Stimulated activated CD8-positive, alpha-beta memory T cell treated with anti-CD3 and anti-CD28 coated beads, Interleukin-2, amount 100 ng/mL, for 48 hours (primary cell): ENCODE data around the gene PDE9A.

Experiments used
- DNase-seq, 2 donors: peaks; one replicate each; pipeline ENCODE4 v3.0.0-alpha.2; 2020; ENCODE audit warnings: low read depth in 2 of 2

The PDE9A gene

DNA sequence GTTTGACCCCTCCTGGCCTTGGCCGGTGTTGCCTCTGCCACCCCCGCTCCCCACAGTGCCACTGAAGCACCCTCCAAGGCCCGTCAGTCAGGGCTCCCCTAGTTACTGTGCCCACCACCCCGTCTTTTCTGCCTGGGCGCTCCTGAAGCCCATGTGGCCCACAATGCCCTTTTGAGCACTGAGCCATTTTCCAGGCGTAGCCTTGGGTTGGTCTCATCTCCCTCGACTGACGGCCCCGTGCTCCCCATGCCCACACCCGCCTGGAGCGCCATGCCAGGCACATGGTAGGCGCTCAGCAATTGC lies 118.0 kb downstream of the PDE9A start:
- no peak for DNase-seq

DNA sequence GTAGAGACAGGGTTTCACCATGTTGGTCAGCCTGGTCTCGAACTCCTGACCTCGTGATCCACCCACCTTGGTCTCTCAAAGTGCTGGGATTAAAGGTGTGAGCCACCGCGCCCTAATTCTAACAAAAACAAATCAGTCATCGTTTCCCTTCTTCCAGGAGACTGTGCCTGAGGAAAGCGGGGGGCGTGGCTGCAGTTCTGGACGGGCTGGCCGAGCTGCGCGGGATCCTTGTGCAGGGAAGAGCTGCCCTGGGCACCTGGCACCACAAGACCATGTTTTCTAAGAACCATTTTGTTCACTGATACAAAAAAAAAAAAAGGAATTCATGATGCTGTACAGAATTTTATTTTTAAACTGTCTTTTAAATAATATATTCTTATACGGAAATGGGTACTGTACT lies 121.7 kb downstream of the PDE9A start:
- no peak for DNase-seq

DNA sequence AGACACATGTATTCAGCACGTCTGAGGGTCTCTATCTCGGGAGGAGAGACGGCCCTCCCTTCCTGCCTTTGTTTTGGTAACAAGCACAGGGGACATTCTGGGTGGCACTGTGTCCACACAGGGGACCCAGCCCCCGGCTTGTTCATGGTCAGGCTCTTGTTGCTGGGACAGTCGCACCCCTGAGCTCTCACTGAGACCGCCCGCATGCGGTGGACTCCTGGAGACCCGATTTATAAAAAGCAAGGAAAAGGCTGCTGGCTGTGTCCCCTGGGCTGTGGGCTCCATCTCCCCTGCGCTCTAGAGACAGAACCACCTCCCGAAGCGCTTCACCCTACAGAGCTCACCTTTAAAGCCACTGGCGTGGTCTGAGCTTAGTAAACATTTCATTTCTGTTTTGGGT lies 122.5 kb downstream of the PDE9A start:
- no peak for DNase-seq

DNA sequence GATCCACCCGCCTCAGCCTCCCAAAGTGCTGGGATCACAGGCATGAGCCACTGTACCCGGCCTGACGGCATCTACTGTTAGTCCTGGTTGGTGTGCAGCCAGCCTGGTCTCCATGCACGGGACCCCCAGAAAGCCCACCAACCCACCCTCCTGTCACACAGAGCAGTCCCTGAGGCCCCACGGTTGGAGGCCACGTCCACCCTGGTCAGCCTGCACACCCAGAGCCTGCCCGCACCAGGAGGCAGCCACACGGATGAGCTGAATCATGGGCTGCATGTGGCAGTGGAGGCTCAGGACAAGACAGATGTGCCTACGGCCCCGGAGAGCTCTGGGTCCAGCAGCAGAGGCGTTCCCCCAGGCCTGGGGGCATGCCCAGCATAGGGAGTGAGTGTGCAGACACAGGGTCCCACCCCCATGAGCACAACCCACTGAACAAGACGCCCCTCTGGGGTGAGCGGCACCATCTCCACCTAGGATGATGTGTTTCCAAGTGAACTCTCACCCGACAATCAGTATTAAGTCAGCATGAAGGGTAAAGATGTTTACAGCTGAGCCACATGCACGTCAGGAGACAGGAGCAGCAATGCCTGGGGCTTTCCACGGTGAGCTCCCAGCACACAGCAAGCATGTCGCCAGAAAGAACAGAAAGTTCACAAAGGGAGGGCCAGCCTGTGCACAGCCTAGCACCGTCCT lies 123.8 kb downstream of the PDE9A start:
- no peak for DNase-seq

DNA sequence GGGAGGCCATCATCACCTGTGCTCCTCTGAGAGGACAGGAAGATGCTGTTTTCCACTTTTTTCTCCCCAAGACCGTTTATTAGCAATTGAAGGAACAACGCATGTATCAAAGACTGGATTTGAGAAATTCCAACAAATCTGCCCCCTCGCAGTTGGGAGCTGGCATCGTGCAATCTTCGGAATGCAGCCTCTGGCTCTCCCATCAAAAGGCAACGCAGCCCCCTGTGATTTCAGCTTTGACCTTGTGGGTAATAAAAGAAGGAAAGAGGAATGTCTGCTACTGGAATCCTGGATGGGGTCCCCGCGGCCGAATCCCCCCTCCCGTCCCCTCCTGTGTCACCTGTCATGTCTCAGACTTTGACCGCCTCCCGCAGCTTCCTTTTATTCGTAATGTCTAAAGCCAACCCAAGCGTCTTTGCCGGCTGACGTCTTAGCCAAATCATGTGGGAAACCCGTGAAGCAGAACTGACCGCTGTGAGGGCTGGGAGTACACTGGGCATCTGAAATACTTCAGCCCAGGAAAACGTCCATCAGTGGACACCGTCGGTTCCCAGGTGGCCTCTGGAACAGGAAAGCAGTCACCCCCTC lies 124.4 kb downstream of the PDE9A start:
- no peak for DNase-seq

DNA sequence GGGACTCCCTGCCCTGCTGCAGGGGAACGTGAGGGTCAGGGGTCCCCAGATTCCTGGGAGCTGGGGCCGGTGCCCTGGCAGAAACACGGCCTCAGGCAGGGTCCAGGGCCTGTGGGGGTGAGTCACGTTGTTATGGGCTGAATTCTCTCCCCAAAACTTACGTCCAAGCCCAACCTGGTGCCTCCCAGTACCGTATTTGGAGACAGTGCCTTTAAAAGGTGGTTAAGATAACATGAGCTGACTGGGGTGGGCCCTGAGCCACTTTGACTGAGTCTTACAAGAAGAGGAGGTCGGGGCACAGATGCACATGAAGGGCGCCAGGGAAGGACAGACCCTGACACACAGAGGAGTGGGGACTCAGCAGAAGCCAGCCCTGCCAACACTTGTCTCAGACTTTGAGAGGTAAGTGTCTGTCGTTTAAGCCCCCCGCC lies 126.0 kb downstream of the PDE9A start:
- DNase-seq, result no peak

DNA sequence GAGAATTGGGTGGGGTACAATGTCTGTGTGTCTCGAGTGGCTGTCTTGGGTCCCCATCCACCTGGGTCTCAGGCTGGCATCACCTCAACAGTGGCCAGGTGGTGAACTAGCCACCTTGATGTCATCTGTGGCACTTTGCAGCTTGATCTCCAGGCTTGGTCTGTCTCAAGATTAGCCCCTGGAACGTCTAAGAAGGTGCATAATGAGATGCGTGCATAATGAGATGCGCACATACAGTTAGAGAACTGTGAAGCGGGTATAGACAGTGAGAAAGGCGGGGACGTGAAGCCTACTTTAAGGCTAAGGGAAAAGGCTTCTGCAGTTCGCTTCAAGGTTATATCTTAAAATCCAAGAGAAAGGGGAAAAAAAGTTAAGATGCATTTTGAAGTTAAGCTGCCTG lies 127.2 kb downstream of the PDE9A start:
- no peak for DNase-seq

DNA sequence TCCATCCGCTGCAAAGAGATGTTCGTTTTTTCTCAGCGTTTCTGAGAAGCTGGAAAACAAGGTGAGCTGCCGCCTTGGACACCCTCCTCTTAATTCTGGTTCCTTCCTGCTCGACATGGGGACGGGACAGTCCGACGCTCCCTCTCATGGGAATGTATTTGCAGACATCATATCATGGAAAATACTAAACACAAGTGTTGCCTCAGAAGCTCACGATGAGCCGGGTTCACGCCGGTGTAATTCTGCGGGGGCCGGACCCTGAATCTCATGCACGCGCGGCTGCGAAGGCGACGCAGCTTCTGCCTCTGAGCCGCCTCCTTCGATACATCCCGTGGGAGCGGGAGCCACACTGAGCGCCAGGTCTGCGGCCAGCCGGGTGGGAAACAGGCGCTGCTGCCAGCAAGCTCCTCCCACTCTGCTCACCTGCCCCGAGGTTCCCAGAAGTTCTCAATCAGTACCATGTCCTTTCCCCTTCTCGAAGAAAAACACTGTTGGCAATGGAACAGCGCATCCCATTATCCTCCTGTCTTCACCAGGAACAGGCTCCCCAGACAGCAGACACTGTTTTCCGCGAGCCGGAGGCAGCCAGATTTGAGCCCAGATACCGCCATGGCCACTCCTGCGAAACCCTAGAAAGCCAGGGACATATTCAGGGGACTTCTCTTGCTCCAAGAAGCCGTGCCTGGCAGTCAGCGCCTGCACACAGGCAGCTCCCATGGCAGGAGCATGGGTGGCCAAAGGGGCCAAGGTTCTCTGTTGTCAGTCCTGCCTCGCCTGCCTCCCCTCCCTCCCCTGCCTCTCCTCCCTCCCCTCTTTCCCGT lies 127.9 kb downstream of the PDE9A start:
- no peak for DNase-seq

DNA sequence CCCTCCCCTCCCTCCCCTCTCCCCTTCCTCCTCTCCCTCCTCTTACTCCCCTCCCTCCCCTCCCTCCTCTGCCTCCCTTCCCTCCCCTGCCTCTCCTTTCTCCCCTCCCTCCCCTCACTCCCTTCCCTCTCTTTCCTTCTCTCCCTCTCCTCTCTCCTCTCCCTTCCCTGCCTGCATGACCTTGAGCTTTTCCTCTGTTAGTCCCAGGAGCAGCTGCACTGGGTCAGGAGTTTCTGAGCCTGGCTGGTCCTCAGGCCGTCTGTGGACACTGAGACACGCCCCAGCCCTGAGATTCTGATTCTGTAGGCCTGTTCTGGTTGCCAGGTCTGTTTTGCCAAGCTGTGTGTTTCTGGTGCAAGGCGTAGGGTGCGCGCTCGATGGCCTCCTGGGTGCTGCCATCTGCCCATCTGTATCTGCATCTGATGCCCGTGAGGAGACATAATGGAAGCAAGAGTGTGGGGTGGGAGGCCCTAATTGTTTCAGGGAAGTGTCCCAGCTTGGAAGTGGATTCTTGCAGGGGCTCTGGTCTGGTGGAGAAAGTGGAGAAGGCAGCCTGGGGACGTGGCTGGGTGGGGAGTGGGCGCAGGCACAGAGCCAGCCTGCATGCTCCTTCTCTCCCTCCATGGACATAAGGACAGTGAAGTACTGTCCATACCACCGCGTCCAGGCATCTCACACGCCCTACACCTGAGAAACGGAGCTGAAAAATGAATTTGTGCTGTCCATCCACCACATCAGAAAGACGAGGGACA lies 128.7 kb downstream of the PDE9A start:
- no peak for DNase-seq

DNA sequence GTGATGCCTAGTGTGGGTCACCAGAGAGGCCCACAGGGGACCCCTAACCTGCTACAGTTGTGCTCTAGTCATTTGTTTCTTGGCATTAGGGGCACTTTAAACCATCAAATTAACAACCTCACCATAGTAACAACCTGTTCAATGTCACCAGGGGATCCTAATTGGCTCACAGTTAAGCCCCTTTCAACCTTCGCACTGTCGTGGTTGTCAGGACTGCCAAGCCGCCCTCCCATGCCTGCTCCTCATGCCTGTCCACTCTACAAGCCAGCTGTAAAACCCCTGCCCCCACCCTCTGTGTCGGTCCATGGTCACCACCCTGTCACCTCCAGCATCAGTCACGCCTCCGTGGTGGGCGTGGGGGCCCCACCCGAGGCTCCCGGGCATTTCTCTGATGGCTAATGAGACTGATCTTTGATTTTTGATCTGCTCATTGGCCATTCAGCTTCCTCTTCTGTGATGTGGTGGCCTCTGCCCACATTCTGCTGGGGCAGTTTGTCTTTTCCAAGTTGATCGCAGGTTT lies 129.4 kb downstream of the PDE9A start:
- no peak for DNase-seq

DNA sequence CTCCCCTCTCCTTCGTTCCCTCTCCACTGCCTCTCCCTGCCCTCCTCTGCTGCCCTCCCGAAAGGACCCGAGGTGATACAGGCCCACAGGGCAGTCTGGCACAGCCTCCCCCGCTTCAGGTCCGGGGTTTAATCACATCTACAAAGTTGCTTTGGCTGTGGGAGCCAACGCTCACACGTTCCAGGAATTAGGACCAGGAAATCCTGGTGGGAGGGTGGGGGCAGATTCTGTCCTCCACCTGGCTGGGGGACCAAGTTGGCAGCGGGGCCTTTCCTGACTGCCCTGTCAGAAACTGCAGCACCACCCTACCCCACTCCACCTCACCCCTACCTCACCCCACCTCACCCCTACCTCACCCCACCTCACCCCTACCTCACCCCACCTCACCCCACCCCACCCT lies 130.9 kb downstream of the PDE9A start:
- no peak for DNase-seq

DNA sequence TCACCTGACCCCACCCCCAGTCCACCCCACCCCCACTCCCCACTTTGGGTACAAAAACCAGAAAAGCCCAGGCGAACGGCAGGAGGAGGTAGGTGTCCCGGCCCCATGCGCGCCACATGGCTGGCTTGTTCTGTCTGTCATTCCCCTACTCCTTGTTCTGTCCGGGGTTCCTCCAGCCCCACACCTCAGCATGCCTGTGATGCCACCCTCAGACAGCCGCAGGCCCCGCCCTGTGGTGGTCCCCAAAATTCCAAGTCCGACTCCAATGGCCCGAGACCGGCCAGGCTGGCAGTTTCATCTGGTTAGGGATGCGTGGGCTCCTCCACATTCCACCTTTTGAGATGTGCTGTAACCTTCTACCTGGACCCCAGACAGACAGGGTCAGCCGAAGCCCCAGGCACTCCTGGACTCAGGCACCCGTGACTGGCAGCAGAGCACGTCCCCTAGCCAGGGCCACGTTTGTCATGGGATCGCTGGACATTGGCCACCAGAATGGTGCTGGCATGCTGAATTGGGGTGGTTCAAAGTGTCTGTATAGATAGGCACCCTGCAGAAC lies 131.6 kb downstream of the PDE9A start:
- no peak for DNase-seq

DNA sequence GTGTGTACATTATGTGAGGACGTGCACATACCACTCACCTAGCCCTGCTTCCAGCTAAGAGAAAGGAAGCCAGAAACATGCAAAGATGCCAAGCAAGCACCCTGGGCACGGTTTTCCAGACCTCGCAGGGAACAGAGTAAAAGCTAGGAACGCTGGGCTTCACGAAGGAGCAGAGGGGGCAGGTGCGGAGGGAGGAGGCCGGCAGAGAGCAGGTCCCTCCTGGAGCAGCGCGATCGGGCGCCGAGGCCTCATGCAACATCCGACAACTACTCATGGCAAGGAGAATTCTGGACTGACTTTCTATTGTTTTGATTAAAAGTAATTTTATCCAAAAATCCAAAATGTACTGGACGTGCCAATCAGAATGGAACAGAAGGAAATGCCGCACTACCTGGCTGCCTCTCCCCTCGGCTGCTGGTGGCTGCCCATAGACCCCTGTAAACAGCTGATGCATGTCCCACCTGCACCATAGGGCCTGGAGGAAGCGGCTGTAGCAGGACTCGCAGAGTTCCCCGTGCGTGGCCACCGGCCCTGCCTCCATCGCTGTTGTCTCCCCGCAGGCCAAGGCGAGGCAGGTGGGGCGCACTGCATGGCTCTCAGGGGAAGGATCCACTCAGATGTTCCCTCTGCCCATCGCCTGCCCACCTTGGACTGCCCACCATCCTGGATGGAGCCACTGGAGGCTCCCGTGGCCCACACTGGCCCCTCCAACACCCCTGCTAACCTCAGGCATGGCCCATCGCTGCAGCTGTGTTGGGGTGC lies 132.4 kb downstream of the PDE9A start:
- DNase-seq, result no peak

DNA sequence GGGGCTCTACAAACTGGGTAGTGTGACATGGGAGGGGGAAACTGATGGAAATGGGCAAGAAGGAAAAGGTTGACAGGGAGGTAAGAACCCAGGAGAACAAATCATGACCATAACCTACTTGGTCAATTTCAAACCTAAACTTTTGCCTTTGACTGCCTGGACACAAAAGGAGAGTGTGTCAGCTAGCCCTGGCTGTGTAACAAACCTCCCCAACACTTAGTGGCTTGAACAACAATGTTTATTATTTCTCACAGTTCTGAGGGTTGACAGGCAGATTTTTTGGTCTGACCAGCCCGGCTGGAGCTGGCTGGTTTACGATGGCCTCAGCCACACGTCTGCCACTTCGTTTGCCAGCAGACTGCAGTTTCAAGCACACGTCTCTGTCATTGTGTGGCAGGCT lies 133.5 kb downstream of the PDE9A start:
- DNase-seq, result no peak

DNA sequence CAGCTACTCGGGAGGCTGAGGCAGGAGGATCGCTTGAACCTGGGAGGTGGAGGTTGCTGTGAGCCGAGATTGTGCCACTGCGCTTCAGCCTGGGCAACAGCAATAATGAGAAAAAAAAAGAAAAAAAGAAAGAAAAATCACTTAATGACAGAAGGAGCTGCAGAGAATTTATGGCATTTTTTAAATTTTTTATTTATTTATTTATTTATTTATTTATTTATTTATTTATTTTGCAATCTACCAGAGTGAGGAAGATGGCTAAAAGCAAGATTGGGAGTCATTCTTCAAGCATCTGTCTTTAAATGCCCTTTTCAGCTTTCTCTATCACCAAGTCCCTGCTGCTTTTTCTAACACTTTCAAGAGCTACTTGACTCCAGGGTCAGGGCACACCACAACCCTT lies 134.2 kb downstream of the PDE9A start:
- DNase-seq, result no peak

DNA sequence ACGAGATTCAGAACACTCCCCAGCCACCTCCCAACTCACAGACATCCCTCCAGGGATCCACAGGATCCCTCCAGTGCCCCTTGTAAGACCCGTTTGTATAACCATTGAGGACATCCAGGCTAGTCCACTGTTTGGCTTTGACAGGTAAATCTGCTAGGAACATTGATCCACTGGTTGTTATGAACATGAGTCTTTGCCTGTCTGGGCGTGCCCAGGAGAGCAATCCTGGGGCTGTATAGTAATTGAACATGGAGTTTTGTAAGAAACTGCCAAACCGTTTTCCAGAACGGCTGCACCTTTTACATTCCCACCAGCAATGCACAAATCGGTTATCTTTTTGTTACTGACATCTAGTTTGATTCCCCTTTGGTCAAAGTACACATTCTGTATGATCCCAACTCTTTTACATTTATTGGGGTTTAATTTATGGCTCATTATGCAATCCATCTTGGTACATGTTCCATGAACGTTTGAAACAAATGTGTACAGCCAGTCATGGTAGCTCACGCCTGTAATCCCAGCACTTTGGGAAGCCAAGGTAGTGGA lies 137.2 kb downstream of the PDE9A start:
- DNase-seq, result no peak

DNA sequence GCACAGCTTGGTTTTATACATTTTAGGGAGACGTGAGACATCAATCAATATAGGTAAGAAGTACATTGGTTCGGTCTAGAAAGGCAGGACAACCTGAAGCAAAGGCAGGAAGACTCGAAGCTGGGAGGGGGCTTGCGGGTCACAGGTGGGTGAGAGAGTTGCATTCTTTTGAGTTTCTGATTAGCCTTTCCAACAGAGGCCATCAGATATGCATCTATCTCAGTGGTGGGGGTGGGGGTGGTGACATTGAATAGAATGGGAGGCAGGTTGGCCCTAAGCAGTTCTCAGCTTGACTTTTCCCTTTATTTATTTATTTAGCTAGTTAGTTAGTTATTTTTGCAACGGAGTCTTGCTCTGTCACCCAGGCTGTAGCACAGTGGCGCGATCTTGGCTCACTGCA lies 140.4 kb downstream of the PDE9A start:
- DNase-seq, result no peak

DNA sequence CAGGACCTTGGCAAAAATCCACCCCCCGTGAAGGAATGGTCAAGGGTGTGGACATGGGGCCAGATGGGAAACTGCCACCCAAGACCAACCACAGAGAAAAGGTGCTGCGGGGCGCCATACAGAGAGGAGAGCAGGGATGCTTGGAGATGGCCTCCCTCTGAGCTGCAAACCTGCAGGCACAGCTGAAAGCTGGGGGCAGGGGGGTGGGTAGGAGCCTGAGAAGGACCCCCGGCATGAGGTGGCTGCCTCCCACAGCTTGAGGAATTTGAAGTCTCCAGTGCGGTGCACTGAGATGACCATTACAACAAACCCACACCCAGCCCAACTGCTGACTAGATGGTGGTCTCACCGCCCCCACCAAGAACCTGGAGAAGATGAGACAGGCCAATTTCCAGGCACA lies 141.1 kb downstream of the PDE9A start:
- no peak for DNase-seq

DNA sequence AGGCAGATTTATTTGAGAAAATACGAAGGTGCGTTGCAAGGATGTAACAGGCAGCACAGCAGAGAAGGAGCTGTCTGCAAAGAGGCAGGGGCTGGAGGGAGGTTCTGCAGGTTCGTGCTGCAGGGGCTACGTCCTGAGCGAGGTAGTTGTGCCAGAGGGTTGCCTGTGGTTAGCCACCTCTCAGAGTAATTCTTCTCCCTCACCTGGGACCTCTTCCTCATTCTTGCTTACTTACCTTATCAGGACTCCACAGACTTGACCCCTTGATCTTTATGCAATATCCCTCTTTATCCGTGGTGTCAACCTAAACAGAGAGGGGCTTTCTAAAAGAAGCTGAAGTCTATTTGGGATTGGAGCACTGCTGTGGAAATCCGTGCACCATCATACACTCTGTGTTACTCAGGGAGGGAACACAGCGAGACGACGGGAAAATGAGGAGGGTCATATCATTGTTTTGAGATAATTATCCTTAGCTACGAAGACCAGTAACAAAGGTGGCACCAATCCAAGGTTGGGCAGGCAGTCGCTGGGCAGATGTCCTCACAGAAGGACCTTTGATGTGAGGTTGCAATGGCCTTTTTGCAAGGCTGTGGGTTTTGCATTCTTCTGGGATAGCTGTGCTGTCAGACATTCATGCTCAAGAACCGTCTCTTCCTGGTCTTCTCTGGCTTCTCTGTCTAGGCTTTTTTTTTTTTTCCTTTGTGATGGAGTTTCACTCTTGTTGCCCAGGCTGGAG lies 143.1 kb downstream of the PDE9A start:
- no peak for DNase-seq

DNA sequence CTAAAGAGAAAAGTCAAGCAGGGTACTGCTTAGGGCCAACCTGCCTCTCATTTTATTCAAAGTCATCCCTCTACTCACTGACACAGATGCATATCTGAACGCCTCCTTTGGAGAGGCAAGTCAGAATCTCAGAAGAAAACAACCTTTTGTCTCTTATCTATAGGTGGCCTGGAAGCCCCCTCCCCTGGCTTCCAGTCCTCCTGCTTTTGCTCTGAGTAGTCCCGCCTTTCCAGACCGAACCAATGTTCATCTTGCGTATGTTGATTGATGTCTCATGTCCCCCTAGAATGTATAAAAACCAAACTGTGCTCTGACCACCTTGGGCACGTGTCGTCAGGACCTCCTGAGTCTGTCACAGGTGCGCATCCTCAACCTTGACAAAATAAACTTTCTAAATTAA lies 144.1 kb downstream of the PDE9A start:
- no peak for DNase-seq
